Activated T-helper 9 cell treated with anti-CD3 and anti-CD28 coated beads, Interleukin-2, amount 50 U/mL, for 16 hours (primary cell): ENCODE results near the gene SLC25A24.
"Not testable (repeated sequence)": the region's sequence is repeated elsewhere in the genome, so short reads cannot be mapped to it uniquely, and the experiment has no call there.

Source experiments
- DNase-seq: peaks from one replicate; pipeline ENCODE4 v3.0.0-alpha.2; 2020; ENCODE audit warnings: low read depth

Gene SLC25A24

DNA sequence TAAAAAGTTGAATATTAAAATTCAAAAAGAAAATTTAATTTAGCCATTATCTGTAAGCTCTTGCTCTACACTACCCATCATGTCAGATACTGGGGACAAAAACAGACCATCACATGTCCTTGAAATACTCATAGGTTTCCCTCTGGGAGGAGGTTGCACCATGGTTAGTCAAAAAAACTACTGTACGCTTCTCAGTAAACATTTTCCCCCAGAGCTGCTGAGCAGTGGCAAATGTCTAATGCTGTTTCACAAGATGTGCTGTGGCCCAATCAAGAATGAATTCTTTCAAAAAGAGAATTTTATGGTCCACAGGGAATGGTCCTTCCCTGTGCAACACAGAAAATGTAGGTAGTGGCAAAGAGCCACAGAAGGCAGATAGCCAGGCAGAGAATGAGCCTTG, 6.1 kb downstream of the SLC25A24 start:
- DNase-seq: no peak

- no peak for DNase-seq
These were observed 6.8 kb downstream of the SLC25A24 start for GRCh38 chr1:108193333-108193732.

GRCh38 chr1:108192581-108192980, 7.6 kb downstream of the SLC25A24 start:
- DNase-seq: no peak

DNA sequence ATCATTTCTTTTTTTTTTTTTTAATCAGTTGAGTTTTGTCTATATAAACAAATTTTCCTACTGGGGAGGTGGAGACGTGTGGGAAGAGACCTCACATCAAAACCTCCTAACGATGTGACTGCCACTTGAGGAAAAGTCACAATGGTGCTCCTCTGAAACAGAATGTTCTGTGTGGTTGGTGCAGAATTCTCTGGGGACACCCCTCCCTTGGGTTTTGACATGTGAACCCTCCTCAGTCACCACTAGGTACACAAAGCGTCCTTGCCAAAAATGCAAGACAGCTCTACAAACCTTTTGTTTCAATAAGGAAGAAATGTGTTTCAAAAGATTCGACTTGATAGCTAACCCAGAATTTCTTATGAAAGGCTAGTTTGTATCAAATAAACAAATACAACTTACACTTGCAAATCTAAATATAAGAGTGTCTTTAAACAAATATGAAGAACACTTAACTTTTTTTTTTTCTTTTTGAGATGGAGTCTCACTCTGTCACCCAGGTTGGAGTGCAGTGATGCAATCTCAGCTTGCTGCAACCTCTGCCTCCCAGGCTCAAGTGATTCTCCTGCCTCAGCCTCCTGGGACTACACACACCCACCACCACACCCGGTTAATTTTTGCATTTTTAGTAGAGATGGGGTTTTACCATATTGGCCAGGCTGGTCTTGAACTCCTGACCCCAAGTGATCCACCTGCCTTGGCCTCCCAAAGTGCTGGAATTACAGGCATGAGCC, 9.3 kb downstream of the SLC25A24 start:
- DNase-seq: no peak

GRCh38 chr1:108190001-108190634, 10.0 kb downstream of the SLC25A24 start:
- DNase-seq: no peak

DNA sequence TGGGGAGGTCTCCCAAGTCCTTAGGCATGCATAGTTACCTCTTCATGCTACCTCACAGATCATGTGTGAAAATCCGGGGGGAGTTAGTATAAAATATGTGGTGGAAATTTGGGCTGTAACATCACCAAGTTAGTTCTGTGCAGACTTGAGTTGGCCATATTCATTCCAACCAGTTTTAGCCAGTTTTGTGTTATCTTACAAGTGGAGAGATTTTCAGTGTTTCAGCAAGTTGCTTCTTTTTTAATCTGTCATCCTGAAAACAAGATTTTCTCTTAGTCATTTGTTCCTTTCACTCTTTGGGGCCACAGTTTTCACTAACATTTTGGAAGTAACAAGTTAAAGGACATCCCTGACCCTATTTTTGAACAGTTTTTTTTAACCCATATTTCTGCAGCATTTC, 11.3 kb downstream of the SLC25A24 start:
- DNase-seq: no peak

GRCh38 chr1:108182959-108183700, 17.0 kb downstream of the SLC25A24 start:
- DNase-seq: no peak

- DNase-seq: no peak
These were observed 21.1 kb downstream of the SLC25A24 start for GRCh38 chr1:108179018-108179417.

DNA sequence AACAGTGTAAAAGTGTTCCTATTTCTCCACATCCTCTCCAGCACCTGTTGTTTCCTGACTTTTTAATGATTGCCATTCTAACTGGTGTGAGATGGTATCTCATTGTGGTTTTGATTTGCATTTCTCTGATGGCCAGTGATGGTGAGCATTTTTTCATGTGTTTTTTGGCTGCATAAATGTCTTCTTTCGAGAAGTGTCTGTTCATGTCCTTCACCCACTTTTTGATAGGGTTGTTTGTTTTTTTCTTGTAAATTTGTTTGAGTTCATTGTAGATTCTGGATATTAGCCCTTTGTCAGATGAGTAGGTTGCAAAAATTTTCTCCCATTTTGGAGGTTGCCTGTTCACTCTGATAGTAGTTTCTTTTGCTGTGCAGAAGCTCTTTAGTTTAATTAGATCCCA, 37.7 kb downstream of the SLC25A24 start:
- not testable (repeated sequence) for DNase-seq

GRCh38 chr1:108159951-108160350, 40.2 kb downstream of the SLC25A24 start:
- not testable (repeated sequence) for DNase-seq

DNA sequence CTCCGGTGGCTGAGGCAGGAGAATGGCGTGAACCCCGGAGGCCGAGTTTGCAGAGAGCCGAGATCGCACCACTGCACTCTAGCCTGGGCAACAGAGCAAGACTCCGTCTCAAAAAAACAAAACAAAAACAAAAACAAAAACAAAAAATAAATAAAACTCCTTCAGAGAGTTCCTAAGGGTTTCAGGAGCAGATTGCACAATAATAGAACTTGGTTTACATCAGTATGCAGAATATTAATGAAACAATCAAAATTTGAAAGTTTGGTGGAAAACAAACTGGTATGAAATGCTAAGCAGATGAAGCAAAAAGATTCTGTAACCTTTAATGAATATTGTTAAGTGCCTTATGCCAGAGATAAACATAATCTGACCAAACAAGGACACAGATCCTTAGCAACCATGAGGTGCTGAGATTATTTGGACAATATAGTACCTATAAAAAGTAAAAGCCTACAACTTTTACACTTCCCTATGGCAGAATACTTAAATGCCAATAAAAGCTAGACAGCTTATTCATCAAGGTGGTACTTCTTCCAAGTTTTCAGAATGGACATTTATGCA, 41.2 kb downstream of the SLC25A24 start:
- no peak for DNase-seq

DNA sequence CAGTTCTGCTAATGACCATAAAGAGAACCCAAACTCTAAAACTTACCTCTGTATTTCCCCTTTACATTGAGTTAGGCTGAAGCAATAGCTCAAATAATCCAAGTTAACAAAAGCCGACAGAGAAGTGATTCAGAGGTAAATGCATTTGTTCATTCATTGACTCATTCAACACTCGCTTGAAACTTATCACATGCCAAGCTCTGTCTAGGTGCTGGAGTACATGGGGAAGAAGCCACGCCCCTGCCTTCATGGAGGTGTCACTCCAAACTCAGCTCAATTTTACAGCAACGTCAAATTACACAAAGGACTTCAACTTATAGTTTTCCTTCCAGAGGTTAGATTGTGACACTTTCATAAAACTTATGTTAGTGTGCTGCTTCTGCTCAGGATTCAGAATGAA, 45.8 kb downstream of the SLC25A24 start:
- DNase-seq: no peak

- DNase-seq: no peak
These were observed 47.3 kb downstream of the SLC25A24 start for GRCh38 chr1:108152782-108153222.

DNA sequence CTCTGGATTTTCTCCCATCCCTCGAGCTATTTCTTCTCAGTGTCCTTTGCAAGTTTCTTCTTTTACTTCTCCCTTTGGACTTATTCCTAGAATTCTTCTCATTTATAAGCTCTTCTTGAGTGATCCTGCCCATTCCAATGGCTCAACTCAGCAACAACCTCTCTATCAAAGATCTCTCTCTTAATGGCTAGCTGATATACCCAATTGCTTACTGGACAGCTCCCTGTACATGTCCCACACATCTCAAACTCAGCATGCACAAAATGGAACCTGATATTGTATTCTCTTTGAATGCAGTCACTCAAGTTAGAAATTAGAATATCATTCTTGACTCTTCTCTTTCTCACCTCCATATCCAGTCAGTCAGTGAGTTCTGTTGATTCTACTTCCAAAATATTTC, 48.6 kb downstream of the SLC25A24 start:
- no peak for DNase-seq

DNA sequence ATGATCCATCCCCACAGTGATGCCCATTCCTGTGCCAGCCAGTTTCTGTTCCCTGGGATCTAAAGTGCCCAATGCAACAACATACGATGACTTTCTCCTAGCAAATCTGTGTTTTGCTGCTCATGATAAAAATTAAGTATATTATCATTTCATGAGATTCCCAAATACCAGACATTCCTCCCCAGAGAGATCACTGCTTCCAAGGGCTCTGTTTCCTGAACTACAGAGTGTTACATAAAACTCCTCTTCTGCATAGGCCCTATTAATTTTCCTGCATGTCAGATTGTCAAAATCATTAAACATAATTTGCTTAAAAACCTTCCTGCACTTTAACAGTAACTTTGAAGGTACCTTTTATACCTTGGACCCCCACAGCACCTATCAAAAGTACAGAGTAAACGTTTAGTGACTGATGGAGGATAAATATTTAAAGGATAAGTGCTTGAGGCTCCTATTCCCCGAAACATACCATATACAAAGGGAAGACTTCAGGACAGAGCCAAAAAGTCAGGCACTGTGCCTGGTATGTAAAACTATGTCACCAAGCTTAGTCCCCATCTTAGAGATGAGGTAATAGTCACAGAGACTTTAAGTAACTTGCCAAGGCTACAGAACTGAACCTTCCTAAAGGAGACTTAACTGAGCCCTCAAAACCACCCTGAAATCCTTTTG, 50.2 kb downstream of the SLC25A24 start:
- no peak for DNase-seq

- DNase-seq: not testable (repeated sequence)
These were observed 55.6 kb downstream of the SLC25A24 start for GRCh38 chr1:108144569-108144968.

DNA sequence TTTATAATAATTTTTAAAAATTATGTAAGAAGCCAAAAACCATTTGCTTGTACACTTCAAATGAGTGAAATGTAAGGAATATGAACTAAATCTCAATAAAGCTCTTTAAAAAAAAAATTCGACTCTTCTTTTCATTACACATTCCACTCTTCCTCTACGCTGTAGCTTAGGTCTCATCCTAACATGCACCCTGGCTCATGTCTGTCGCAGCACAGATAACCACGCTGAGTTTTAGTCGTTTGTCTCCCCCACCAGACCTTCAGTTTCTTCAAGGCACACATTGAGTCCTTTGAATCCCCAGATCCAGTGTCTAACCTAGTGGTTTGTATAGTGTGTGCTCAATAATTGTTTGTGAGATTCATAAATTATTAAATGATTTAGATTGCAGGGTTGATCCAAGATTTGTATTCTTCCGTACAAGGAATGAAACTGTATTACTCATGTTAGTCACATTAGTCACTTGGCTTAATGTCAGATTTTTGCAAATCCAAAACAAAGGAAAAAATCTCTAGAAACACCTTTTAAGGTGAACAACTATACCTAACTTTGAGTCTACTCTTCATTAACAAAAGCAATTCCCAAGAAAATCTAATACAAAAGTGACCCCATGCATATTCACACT, 57.3 kb downstream of the SLC25A24 start:
- no peak for DNase-seq

DNA sequence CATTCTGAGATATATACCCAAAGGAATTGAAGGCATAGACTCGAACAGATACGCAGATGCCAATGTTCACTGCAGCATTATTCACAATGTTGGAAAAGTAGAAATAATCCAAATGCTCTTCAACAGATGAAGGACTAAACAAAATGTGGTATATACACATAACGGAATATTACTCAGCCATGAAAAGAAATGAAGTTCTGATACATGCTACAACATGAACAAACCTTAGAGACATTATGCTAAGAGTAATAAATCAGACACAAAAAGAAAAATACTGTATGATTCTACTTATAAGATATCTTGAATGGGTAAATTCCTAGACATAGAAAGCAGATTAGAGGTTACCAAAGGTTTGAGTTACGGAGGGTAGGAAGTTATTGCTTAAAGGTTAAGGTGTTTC, 57.9 kb downstream of the SLC25A24 start:
- no peak for DNase-seq

- DNase-seq: no peak
These were observed 58.5 kb downstream of the SLC25A24 start for GRCh38 chr1:108141621-108142020.

DNA sequence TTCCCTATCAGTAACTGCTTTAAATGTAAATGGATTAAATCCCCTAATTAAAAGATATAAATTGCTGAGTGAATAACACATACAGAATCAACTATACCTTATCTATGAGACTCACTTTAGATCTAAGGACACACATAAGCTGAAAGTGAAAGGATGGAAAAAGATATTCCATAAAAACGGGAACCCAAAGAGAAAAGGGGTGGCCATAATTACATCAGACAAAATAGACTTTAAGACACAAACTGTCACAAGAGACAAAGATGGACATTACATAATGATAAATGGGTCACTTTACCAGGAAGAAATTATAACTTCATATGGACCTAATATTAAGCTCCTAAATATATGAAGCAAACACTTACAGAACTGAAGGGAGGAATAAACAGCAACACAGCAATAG, 59.2 kb downstream of the SLC25A24 start:
- DNase-seq: no peak

GRCh38 chr1:108140177-108140576, 60.0 kb downstream of the SLC25A24 start:
- DNase-seq: no peak

DNA sequence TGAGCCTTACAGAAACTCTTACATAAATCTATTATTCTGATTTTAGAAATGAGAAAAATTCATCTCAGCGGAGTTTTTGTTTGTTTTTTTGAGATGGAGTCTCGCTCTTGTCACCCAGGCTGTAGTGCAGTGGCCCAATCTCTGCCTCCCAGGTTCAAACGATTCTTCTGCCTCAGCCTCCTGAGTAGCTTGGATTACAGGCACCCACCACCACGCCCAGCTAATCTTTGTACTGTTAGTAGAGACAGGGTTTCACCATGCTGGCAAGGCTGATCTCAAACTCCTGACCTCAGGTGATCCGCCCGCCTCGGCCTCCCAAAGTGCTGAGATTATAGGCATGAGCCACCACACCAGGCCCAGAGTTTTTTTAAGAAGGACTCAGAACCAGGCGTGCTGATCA, 60.6 kb downstream of the SLC25A24 start:
- DNase-seq: not testable (repeated sequence)
